Stimulated activated naive CD4-positive, alpha-beta T cell treated with Interleukin-2 at 50 U/mL for 16 hours (primary cell): Measurements from ENCODE around the gene AS3MT.
"Not testable (repeated sequence)": the region's sequence is repeated elsewhere in the genome, so short reads cannot be mapped to it uniquely, and the experiment has no call there.

Source experiments
- DNase-seq: peaks from one replicate; lab custom pipeline; 2025; lab: John Stamatoyannopoulos, UW

AS3MT gene

GRCh38 chr10:102869258-102870198 lies at the start of gene AS3MT:
AS3MT (plus strand) TSS chr10:102869470; CDS start chr10:102869593, 123 bp downstream.
- no peak for DNase-seq

- DNase-seq = not testable (repeated sequence)
These were observed 49.3 kb upstream of the AS3MT start for GRCh38 chr10:102820008-102820407.

GRCh38 chr10:102822222-102822621 lies 47.0 kb upstream of the AS3MT start:
- DNase-seq = no peak

GRCh38 chr10:102824664-102825063 lies 44.6 kb upstream of the AS3MT start:
- DNase-seq = no peak

GRCh38 chr10:102826148-102826796 lies 43.0 kb upstream of the AS3MT start:
- DNase-seq = no peak

- DNase-seq = no peak
These were observed 41.7 kb upstream of the AS3MT start for GRCh38 chr10:102827597-102827975.

GRCh38 chr10:102831322-102832071 lies 37.8 kb upstream of the AS3MT start:
- DNase-seq = no peak

- DNase-seq = no peak
These were observed 37.0 kb upstream of the AS3MT start for GRCh38 chr10:102832248-102832647.

- DNase-seq = no peak
These were observed 36.3 kb upstream of the AS3MT start for GRCh38 chr10:102832987-102833386.

GRCh38 chr10:102834143-102834542 lies 35.1 kb upstream of the AS3MT start:
- DNase-seq = no peak

- DNase-seq = peak; percentile 58
These were observed 34.2 kb upstream of the AS3MT start for GRCh38 chr10:102835007-102835482.

- DNase-seq = no peak
These were observed 32.0 kb upstream of the AS3MT start, which contains the start of gene CYP17A1 for GRCh38 chr10:102837230-102837721. CYP17A1 (minus strand) TSS chr10:102837413; CDS start chr10:102837361, 52 bp downstream.

- DNase-seq = not testable (repeated sequence)
These were observed 30.9 kb upstream of the AS3MT start for GRCh38 chr10:102838276-102838927.

GRCh38 chr10:102841827-102842345 lies 27.4 kb upstream of the AS3MT start:
- DNase-seq = no peak

- DNase-seq = not testable (repeated sequence)
These were observed 26.1 kb upstream of the AS3MT start for GRCh38 chr10:102843139-102843538.

GRCh38 chr10:102844190-102844776 lies 25.0 kb upstream of the AS3MT start:
- not testable (repeated sequence) for DNase-seq

GRCh38 chr10:102845352-102845902 lies 23.8 kb upstream of the AS3MT start:
- no peak for DNase-seq

GRCh38 chr10:102850025-102850518 lies 19.2 kb upstream of the AS3MT start:
- DNase-seq = no peak

GRCh38 chr10:102853237-102853636 lies 16.0 kb upstream of the AS3MT start:
- DNase-seq = not testable (repeated sequence)
